ENCODE measurements around the gene RBM28.

Gene RBM28

DNA sequence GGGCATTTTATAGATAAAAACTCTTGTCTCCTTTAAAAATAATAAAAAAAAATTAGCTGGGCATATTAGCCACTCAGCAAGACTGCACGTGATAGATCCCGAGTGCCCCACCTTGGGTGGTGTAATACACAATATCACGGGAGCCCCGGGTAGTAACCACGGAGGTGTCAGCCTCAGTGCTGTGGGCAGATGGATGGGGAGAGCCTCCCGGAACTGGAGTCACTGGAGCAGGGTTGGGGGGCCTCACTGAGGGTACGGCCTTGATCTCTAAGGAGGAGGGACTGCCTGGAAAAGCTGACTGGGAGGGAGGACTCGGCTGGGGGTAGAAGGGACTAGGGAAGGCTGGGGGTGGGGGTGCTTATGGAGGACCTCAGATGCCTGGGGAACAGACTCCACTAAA is 90.0 kb downstream of the RBM28 start:
- no peak for DNase-seq

DNA sequence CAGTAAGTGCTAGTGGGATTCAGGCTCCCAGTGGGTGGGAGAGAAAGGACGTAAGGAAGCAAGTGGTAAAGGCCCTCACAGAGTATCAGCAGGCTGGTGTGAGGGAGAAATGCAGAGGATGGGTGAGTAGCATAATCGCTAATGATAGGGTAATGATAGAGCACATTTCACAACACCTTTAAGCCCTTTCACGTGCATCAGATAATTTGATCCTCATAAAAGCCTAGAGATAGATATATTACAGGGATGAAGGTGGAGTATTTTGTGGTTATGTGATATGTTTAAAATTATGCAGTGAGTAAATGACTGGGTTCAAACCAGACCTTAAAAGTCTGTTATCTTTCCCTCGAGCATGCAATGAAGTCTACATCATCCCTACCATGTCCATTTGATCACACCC is 92.4 kb downstream of the RBM28 start:
- no peak for DNase-seq

Measured in CD4-positive, alpha-beta T cell treated with Interleukin-10 for 1 hour (primary cell).